A549 (cell line): Measurements from ENCODE around the gene CETN2.

Source experiments
- EP300 ChIP-seq, 2 experiments: fragments of >200 bp; sonication (Bioruptor Twin); formaldehyde crosslinking; IDR thresholded peaks; 2 replicates in 1 of 2; 3 replicates in 1 of 2; pipeline ENCODE4 v1.6.1; 2016 to 2017
- MAZ ChIP-seq: fragments of 150-350 bp; IDR thresholded peaks from 2 replicates; pipeline ENCODE4 v1.6.1; 2014; ENCODE audit warnings: antibody characterized with exemption, low read depth, low read length, borderline replicate concordance
- POLR2A ChIP-seq: IDR thresholded peaks from 2 replicates; pipeline ENCODE4 v1.6.1; 2012; ENCODE audit warnings: mild to moderate bottlenecking, low read length
- RAD21 ChIP-seq, 2 experiments: fragments of >200 bp in 1 of 2; sonication (Bioruptor Twin) in 1 of 2; formaldehyde crosslinking in 1 of 2; IDR thresholded peaks in 1 of 2; conservative IDR thresholded peaks in 1 of 2; 2 replicates in 1 of 2; 3 replicates in 1 of 2; pipeline ENCODE4 v1.6.1; 2012 to 2018; ENCODE audit warnings: inconsistent platforms in 1 of 2
- TF ChIP-seq, protein P1 (sequence below): fragments of >200 bp; sonication (Bioruptor Twin); formaldehyde crosslinking; IDR thresholded peaks from 3 replicates; pipeline ENCODE4 v1.5.1; 2016
- TF ChIP-seq, protein P2 (sequence below): fragments of 150-350 bp; IDR thresholded peaks from 2 replicates; pipeline ENCODE4 v1.6.1; 2014; ENCODE audit warnings: low read depth, mild to moderate bottlenecking, low read length
- TF ChIP-seq, protein P3 (sequence below): fragments of >200 bp; sonication (Bioruptor Twin); formaldehyde crosslinking; IDR thresholded peaks from 3 replicates; pipeline ENCODE4 v1.6.1; 2016
- TF ChIP-seq, protein P4 (sequence below): fragments of 200-600 bp; sonication (generic); IDR thresholded peaks from 2 replicates; pipeline ENCODE4 v1.6.1; 2016; ENCODE audit warnings: antibody characterized with exemption, mild to moderate bottlenecking, moderate library complexity

DNA sequence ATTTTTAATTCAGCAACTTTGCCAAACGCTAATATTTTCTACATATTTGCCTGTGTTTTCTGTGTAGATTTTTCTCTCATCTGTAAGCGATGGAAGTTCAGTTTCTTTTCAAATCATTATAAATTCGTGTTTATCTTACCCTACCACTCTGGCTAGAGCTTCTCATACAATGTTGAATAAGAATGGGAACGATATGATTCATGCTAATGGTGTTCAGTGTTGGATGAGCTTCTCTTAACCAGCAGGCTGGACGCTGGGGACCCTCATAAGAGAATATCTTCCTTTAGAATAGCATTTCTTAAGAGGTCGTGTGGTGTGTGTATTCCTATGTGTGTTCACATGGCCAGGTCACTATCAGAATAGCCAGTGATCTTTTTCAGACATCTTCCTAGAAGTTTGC is 31.3 kb upstream of the CETN2 start:
- no peak for TF ChIP-seq POLR2A
- TF ChIP-seq EP300 (IDR thresholded peaks at IDR 0.05), result no peak
- TF ChIP-seq, protein P1, sequence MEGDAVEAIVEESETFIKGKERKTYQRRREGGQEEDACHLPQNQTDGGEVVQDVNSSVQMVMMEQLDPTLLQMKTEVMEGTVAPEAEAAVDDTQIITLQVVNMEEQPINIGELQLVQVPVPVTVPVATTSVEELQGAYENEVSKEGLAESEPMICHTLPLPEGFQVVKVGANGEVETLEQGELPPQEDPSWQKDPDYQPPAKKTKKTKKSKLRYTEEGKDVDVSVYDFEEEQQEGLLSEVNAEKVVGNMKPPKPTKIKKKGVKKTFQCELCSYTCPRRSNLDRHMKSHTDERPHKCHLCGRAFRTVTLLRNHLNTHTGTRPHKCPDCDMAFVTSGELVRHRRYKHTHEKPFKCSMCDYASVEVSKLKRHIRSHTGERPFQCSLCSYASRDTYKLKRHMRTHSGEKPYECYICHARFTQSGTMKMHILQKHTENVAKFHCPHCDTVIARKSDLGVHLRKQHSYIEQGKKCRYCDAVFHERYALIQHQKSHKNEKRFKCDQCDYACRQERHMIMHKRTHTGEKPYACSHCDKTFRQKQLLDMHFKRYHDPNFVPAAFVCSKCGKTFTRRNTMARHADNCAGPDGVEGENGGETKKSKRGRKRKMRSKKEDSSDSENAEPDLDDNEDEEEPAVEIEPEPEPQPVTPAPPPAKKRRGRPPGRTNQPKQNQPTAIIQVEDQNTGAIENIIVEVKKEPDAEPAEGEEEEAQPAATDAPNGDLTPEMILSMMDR, result no peak
- TF ChIP-seq, protein P2, sequence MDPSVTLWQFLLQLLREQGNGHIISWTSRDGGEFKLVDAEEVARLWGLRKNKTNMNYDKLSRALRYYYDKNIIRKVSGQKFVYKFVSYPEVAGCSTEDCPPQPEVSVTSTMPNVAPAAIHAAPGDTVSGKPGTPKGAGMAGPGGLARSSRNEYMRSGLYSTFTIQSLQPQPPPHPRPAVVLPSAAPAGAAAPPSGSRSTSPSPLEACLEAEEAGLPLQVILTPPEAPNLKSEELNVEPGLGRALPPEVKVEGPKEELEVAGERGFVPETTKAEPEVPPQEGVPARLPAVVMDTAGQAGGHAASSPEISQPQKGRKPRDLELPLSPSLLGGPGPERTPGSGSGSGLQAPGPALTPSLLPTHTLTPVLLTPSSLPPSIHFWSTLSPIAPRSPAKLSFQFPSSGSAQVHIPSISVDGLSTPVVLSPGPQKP, result no peak
- no peak for TF ChIP-seq MAZ
- TF ChIP-seq, protein P3, sequence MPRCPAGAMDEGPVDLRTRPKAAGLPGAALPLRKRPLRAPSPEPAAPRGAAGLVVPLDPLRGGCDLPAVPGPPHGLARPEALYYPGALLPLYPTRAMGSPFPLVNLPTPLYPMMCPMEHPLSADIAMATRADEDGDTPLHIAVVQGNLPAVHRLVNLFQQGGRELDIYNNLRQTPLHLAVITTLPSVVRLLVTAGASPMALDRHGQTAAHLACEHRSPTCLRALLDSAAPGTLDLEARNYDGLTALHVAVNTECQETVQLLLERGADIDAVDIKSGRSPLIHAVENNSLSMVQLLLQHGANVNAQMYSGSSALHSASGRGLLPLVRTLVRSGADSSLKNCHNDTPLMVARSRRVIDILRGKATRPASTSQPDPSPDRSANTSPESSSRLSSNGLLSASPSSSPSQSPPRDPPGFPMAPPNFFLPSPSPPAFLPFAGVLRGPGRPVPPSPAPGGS, result no peak
- no peak for TF ChIP-seq RAD21 (conservative IDR thresholded peaks at IDR 0.05 in 1 of 2, IDR thresholded peaks at IDR 0.05 in 1 of 2)
- TF ChIP-seq, protein P4, sequence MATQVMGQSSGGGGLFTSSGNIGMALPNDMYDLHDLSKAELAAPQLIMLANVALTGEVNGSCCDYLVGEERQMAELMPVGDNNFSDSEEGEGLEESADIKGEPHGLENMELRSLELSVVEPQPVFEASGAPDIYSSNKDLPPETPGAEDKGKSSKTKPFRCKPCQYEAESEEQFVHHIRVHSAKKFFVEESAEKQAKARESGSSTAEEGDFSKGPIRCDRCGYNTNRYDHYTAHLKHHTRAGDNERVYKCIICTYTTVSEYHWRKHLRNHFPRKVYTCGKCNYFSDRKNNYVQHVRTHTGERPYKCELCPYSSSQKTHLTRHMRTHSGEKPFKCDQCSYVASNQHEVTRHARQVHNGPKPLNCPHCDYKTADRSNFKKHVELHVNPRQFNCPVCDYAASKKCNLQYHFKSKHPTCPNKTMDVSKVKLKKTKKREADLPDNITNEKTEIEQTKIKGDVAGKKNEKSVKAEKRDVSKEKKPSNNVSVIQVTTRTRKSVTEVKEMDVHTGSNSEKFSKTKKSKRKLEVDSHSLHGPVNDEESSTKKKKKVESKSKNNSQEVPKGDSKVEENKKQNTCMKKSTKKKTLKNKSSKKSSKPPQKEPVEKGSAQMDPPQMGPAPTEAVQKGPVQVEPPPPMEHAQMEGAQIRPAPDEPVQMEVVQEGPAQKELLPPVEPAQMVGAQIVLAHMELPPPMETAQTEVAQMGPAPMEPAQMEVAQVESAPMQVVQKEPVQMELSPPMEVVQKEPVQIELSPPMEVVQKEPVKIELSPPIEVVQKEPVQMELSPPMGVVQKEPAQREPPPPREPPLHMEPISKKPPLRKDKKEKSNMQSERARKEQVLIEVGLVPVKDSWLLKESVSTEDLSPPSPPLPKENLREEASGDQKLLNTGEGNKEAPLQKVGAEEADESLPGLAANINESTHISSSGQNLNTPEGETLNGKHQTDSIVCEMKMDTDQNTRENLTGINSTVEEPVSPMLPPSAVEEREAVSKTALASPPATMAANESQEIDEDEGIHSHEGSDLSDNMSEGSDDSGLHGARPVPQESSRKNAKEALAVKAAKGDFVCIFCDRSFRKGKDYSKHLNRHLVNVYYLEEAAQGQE, result no peak
